OCI-LY3 (cell line): ENCODE data around the gene CHD1.

Experiments used
- H2AFZ ChIP-seq: fragments of 200-600, 300-600 bp; shearing (Covaris generic); 2 replicates; pipeline ENCODE4 v1.6.0; 2014; ENCODE audit warnings: antibody characterized with exemption, low read depth, low read length
- H3K27ac ChIP-seq: fragments of 200-600, 300-600 bp; sonication (generic); 2 replicates; pipeline ENCODE4 v1.5.1; 2014; ENCODE audit warnings: mild to moderate bottlenecking, low read length, moderate library complexity, mixed read lengths
- H3K27me3 ChIP-seq: fragments of 200-600, 300-600 bp; sonication (generic); 2 replicates; pipeline ENCODE4 v1.6.1; 2014; ENCODE audit warnings: low read depth, low read length, mixed read lengths
- H3K36me3 ChIP-seq: fragments of 200-600, 300-600 bp; sonication (generic); replicated peaks from 2 replicates; pipeline ENCODE3; 2014; ENCODE audit warnings: low read depth, low read length, mixed read lengths
- H3K4me1 ChIP-seq: fragments of 300-600, 200-600 bp; sonication (generic); 2 replicates; pipeline ENCODE4 v1.6.1; 2014; ENCODE audit warnings: low read length, mixed read lengths
- H3K4me2 ChIP-seq: fragments of 200-600, 300-600 bp; sonication (generic); 2 replicates; pipeline ENCODE4 v1.6.1; 2014; ENCODE audit warnings: low read length, mixed read lengths
- H3K4me3 ChIP-seq: fragments of 300-600, 200-600 bp; sonication (generic); 2 replicates; pipeline ENCODE4 v1.5.1; 2014; ENCODE audit warnings: antibody characterized with exemption, mild to moderate bottlenecking, low read length, moderate library complexity
- H3K79me2 ChIP-seq: fragments of 300-600, 200-600 bp; shearing (Covaris generic); 2 replicates; pipeline ENCODE4 v1.6.1; 2014; ENCODE audit warnings: mild to moderate bottlenecking, low read length, mixed read lengths
- H3K9ac ChIP-seq: fragments of 300-600, 200-600 bp; shearing (Covaris generic); 2 replicates; pipeline ENCODE4 v1.6.0; 2014; ENCODE audit warnings: mild to moderate bottlenecking, low read length, moderate library complexity
- H3K9me3 ChIP-seq: fragments of 200-600, 300-600 bp; shearing (Covaris generic); 2 replicates; pipeline ENCODE4 v1.6.1; 2014; ENCODE audit warnings: low read length, mixed read lengths; ENCODE audit not compliant: insufficient read depth
- H4K20me1 ChIP-seq: fragments of 200-600, 300-600 bp; sonication (generic); 2 replicates; pipeline ENCODE4 v1.6.1; 2016; ENCODE audit warnings: low read length, mixed read lengths; ENCODE audit not compliant: insufficient read depth
- CTCF ChIP-seq: fragments of 200-600, 300-600 bp; sonication (generic); IDR thresholded peaks from 2 replicates; pipeline ENCODE4 v1.5.1; 2014; ENCODE audit warnings: antibody characterized with exemption, low read length, low read depth
- EZH2phosphoT487 ChIP-seq: fragments of 200-600 bp; shearing (Covaris generic); IDR thresholded peaks from 2 replicates; pipeline ENCODE4 v1.6.1; 2018; ENCODE audit warnings: antibody characterized with exemption, mixed run types, low read depth

CHD1 gene

GRCh38 chr5:98810206-98810605 is 118.6 kb downstream of the CHD1 start:
- Histone ChIP-seq H3K4me3 (no peak overlapping the region), H2AFZ (no peak overlapping the region), H3K9me3 (no peaks in the 10 kb centered on the region), H3K4me2 (no peak overlapping the region), H3K9ac (no peak overlapping the region), H3K27ac (no peak overlapping the region), H4K20me1 (no peaks in the 10 kb centered on the region), H3K27me3 (no peaks in the 10 kb centered on the region), H3K36me3 (no peaks in the 10 kb centered on the region), H3K79me2 (no peaks in the 10 kb centered on the region), H3K4me1 (no peaks in the 10 kb centered on the region)
- TF ChIP-seq CTCF: no peak
- TF ChIP-seq EZH2phosphoT487: no peak

GRCh38 chr5:98807806-98808205 is 121.0 kb downstream of the CHD1 start:
- H3K4me1 ChIP-seq: no peaks in the 10 kb centered on the region; the same call in 1 of the 2 replicates
- H3K27me3 ChIP-seq: no peaks in the 10 kb centered on the region
- no peak overlapping the region for H3K4me3 ChIP-seq
- no peak for TF ChIP-seq EZH2phosphoT487
- TF ChIP-seq CTCF: no peak
- H3K9me3 ChIP-seq: no peaks in the 10 kb centered on the region
- H3K9ac ChIP-seq: no peak overlapping the region
- H3K36me3 ChIP-seq: no peaks in the 10 kb centered on the region
- H3K27ac ChIP-seq: no peak overlapping the region
- H3K4me2 ChIP-seq: no peak overlapping the region
- no peaks in the 10 kb centered on the region for H3K79me2 ChIP-seq
- H2AFZ ChIP-seq: no peak overlapping the region
- H4K20me1 ChIP-seq: no peaks in the 10 kb centered on the region

- Histone ChIP-seq H3K9ac (no peak overlapping the region), H3K27ac (no peak overlapping the region), H3K4me1 (no peaks in the 10 kb centered on the region; the same call in 1 of the 2 replicates), H3K27me3 (no peaks in the 10 kb centered on the region), H3K4me2 (no peak overlapping the region), H2AFZ (no peak overlapping the region), H3K9me3 (no peaks in the 10 kb centered on the region), H4K20me1 (no peaks in the 10 kb centered on the region), H3K4me3 (no peak overlapping the region), H3K36me3 (no peaks in the 10 kb centered on the region), H3K79me2 (no peaks in the 10 kb centered on the region)
- TF ChIP-seq EZH2phosphoT487: no peak
- TF ChIP-seq CTCF: no peak
Measured at GRCh38 chr5:98805070-98805469, 123.7 kb downstream of the CHD1 start.

DNA sequence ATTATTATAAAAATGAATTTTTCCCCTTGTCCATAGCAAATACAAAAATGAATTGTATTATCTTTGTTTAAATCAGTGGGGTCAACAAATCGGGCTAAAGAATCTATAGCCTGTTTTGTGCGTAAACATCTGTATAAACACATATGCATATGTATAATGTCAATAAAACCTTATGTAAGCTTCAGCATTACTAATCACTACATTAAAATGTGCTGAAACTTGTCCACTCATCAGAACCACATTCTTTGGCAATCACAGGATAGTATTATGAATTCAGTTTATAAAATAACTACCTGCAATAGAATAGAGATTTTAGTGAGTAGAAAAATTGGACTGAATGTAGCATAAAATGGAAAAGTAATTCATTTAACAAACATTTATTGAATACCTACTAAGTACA is 124.7 kb downstream of the CHD1 start:
- no peak for TF ChIP-seq CTCF
- no peak for TF ChIP-seq EZH2phosphoT487
- H3K79me2 ChIP-seq: no peaks in the 10 kb centered on the region
- no peak overlapping the region for H3K27ac ChIP-seq
- no peak overlapping the region for H3K4me2 ChIP-seq
- no peak overlapping the region for H3K9ac ChIP-seq
- no peak overlapping the region for H3K4me3 ChIP-seq
- H3K4me1 ChIP-seq: no peaks in the 10 kb centered on the region; the same call in 1 of the 2 replicates
- no peaks in the 10 kb centered on the region for H3K9me3 ChIP-seq
- H3K27me3 ChIP-seq: no peaks in the 10 kb centered on the region
- no peaks in the 10 kb centered on the region for H4K20me1 ChIP-seq
- H2AFZ ChIP-seq: no peak overlapping the region
- H3K36me3 ChIP-seq: no peaks in the 10 kb centered on the region
